K562 (cell line): Measurements from ENCODE around the gene CMSS1. TPM values are rescaled to one million over a fixed set of nuclear protein-coding genes. Genes with fewer than 3 reads are reported as not detected.
A peak's percentile ranks its signal among the peaks of the same experiment; 100 is the strongest.

Experiments used
- ATAC-seq: fragments of 200-7000 bp; cut with Tn5 transposase; 3 replicates; pipeline ENCODE4 v1.9.1; 2020; ENCODE audit warnings: moderate library complexity
- BruUV-seq: library from RNA; stranded (reverse); fragments of 400-500 nt; replicated peaks from 2 replicates; lab custom pipeline; 2021; lab: Mats Ljungman, UMichigan
- CTCF ChIA-PET: fragments of 300-600 bp; formaldehyde crosslinking; extraction: SDS; loops from one replicate; lab custom pipeline; 2021; ENCODE audit warnings: low intra/inter-chr PET ratio; lab: Yijun Ruan, JAX
- POLR2A ChIA-PET: fragments of 300-600, 350-650 bp; sonication (Branson Sonifier 250); formaldehyde crosslinking; extraction: SDS; loops from one replicate; lab custom pipeline; 2021; ENCODE audit warnings: antibody characterized with exemption, inconsistent platforms; lab: Yijun Ruan, JAX
- DNase-seq, 4 experiments: peaks; one replicate each; pipeline versions ENCODE4 v3.0.0 to v3.0.0-alpha.2; 2011 to 2018; ENCODE audit warnings: low spot score in 3 of 4, mixed read lengths in 3 of 4; ENCODE audit errors: extremely low read depth in 1 of 4
- FAIRE-seq: peaks from 2 replicates; lab custom pipeline; 2011; peaks lifted over from hg19 to GRCh38; lab: Jason Lieb, UNC
- H2AFZ ChIP-seq: 2 replicates; pipeline ENCODE4 v1.6.0; 2011; ENCODE audit warnings: low read depth, low read length, control low read depth, inconsistent platforms
- H3K27ac ChIP-seq: fragments of 200-600 bp; 3 replicates; pipeline ENCODE4 v1.8.0; 2011; ENCODE audit warnings: low read depth, mild to moderate bottlenecking, control low read depth, inconsistent platforms, low read length, moderate library complexity, mixed read lengths; ENCODE audit errors: extremely low read depth
- H3K27me3 ChIP-seq, 2 experiments: fragments of 300-600 bp in 1 of 2; 2 replicates in 1 of 2; 3 replicates in 1 of 2; pipeline versions ENCODE4 v1.6.0 to v1.8.0; 2011; ENCODE audit warnings: inconsistent platforms in 2 of 2, low read length in 2 of 2, mild to moderate bottlenecking in 1 of 2, mixed read lengths in 1 of 2, moderate library complexity in 1 of 2; ENCODE audit not compliant: control insufficient read depth in 2 of 2, insufficient read depth in 2 of 2
- H3K36me3 ChIP-seq: fragments of 300-600 bp; 3 replicates; pipeline ENCODE4 v1.8.0; 2011; ENCODE audit warnings: mild to moderate bottlenecking, low read length, inconsistent platforms; ENCODE audit not compliant: control insufficient read depth, insufficient read depth
- H3K4me1 ChIP-seq, 2 experiments: fragments of 200-600 bp in 1 of 2; replicated peaks in 1 of 2; 2 replicates in 1 of 2; 3 replicates in 1 of 2; pipeline versions ENCODE4 v1.5.1 to v1.8.0; 2011; ENCODE audit warnings: inconsistent platforms in 2 of 2, low read length in 2 of 2, mild to moderate bottlenecking in 1 of 2, mixed read lengths in 1 of 2, moderate library complexity in 1 of 2; ENCODE audit not compliant: control insufficient read depth in 2 of 2, insufficient read depth in 2 of 2
- H3K4me2 ChIP-seq: 2 replicates; pipeline ENCODE4 v1.6.1; 2011; ENCODE audit warnings: low read length, control low read depth, inconsistent platforms, mixed read lengths; ENCODE audit not compliant: insufficient read depth
- H3K4me3 ChIP-seq: fragments of 200-600 bp; sonication (generic), shearing (Covaris generic); 2 replicates; pipeline ENCODE4 v1.5.1; 2016; ENCODE audit warnings: control low read depth, inconsistent platforms
- H3K79me2 ChIP-seq: fragments of 200-600 bp; 3 replicates; pipeline ENCODE4 v1.8.0; 2011; ENCODE audit warnings: low read length, inconsistent platforms; ENCODE audit not compliant: control insufficient read depth, insufficient read depth
- H3K9ac ChIP-seq, 2 experiments: 2 replicates each; pipeline versions ENCODE4 v1.6.0 to v1.6.1; 2011; ENCODE audit warnings: low read depth in 2 of 2, low read length in 2 of 2, control low read depth in 1 of 2, inconsistent platforms in 1 of 2, mild to moderate bottlenecking in 1 of 2, mixed read lengths in 1 of 2; ENCODE audit not compliant: insufficient read depth in 1 of 2
- H3K9me1 ChIP-seq: one replicate; pipeline ENCODE4 v1.6.0; 2011; ENCODE audit warnings: inconsistent platforms, mild to moderate bottlenecking, low read length, moderate library complexity; ENCODE audit not compliant: control insufficient read depth, insufficient read depth
- H3K9me3 ChIP-seq: replicated peaks from 2 replicates; pipeline ENCODE4 v1.5.1; 2011; ENCODE audit warnings: low read depth, low read length, inconsistent platforms; ENCODE audit not compliant: control insufficient read depth, insufficient read depth
- H4K20me1 ChIP-seq: replicated peaks from 2 replicates; pipeline ENCODE4 v1.6.1; 2011; ENCODE audit warnings: low read length, inconsistent platforms, mixed read lengths; ENCODE audit not compliant: control insufficient read depth, insufficient read depth
- ZFP1 ChIP-seq: fragments of 450-650 bp; formaldehyde crosslinking; IDR thresholded peaks from 2 replicates; pipeline ENCODE4 v1.4.0; 2020; ENCODE audit warnings: mild to moderate bottlenecking, mixed read lengths
- ZNF263 ChIP-seq: sonication (generic); formaldehyde crosslinking; IDR thresholded peaks from 2 replicates; pipeline ENCODE4 v1.8.0; 2022; ENCODE audit warnings: mild to moderate bottlenecking, missing genetic modification reagents, borderline replicate concordance
- in situ Hi-C: fragments of 300-500 bp; cut with MboI; formaldehyde crosslinking; loops from 4 replicates; pipeline ENCODE4 v1.15.0; 2018; ENCODE audit warnings: inconsistent platforms, mixed read lengths
- intact Hi-C: fragments of 100-400 bp; cut with micrococcal nuclease; formaldehyde crosslinking; loops from 2 replicates; pipeline ENCODE4 v1.14.2; 2022
- polyA plus RNA-seq, 8 experiments: library from polyadenylated mRNA; depleted of rRNA in 4 of 8; stranded (reverse) in 5 of 8; unstranded in 3 of 8; fragments of >200 nt; fragmentation: Nextera tagmentation in 2 of 8; fragmentation: Illumina TruSeq in 1 of 8; extraction: Ambion mirVana in 2 of 8; extraction: Trizol in 1 of 8; gene quantifications; 2 replicates each; pipeline versions ENCODE4 v1.2.1 to v1.2.3, GENCODE V29; 2011 to 2014; ENCODE audit warnings: inconsistent platforms in 1 of 8, missing spikeins in 1 of 8
- total RNA-seq, 7 experiments: library from RNA; depleted of rRNA in 6 of 7; stranded (reverse); fragments of >200 nt in 6 of 7; fragmentation: Illumina TruSeq in 2 of 7; extraction: Trizol in 2 of 7; gene quantifications; 2 replicates each; pipeline versions ENCODE4 v1.2.1 to v1.2.3, GENCODE V29; 2011 to 2021; ENCODE audit warnings: low replicate concordance in 1 of 7
- TF ChIP-seq, protein P1 (sequence below), 2 experiments: fragments of 450-650 bp in 1 of 2; sonication (generic) in 1 of 2; formaldehyde crosslinking in 1 of 2; IDR thresholded peaks; 2 replicates each; pipeline versions ENCODE4 v1.7.1 to v1.9.0; 2016 to 2022; ENCODE audit warnings: inconsistent platforms in 1 of 2, mild to moderate bottlenecking in 1 of 2, missing genetic modification reagents in 1 of 2

Gene CMSS1
- total and polyA plus RNA-seq, 9 of the 15 experiments (the other 6 are each of a cell fraction or from before 2014, with no cell fraction given), result 46.9 to 109 (median 72.3) TPM

DNA sequence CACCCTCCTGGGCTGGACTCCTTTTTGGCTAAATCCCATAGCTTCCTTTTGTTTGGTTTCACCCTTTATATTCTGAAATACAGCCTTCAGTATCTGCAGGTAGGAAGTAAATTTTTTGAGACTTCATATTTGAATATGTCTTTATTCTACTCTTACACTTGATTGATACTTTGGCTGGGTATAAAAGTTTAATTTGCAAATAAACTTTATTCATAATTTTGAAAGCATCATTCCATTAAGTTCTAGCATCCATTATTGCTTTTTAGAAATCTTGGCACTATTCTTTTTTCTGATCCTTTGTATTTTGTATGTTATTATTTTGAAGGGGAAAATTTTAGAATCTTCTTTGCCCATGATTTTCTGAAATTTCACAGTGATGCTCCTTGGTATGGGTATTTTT is 337.9 kb downstream of the CMSS1 start:
- CTCF ChIA-PET, result no interaction called here

More for the DNA sequence above, 337.9 kb downstream of the CMSS1 start:
- no peaks in the 10 kb centered on the region for H3K79me2 ChIP-seq
- no TSS peak for BruUV-seq
- in situ Hi-C loops (no loop called here), intact Hi-C loops (no loop called here)
- TF ChIP-seq, protein P1, sequence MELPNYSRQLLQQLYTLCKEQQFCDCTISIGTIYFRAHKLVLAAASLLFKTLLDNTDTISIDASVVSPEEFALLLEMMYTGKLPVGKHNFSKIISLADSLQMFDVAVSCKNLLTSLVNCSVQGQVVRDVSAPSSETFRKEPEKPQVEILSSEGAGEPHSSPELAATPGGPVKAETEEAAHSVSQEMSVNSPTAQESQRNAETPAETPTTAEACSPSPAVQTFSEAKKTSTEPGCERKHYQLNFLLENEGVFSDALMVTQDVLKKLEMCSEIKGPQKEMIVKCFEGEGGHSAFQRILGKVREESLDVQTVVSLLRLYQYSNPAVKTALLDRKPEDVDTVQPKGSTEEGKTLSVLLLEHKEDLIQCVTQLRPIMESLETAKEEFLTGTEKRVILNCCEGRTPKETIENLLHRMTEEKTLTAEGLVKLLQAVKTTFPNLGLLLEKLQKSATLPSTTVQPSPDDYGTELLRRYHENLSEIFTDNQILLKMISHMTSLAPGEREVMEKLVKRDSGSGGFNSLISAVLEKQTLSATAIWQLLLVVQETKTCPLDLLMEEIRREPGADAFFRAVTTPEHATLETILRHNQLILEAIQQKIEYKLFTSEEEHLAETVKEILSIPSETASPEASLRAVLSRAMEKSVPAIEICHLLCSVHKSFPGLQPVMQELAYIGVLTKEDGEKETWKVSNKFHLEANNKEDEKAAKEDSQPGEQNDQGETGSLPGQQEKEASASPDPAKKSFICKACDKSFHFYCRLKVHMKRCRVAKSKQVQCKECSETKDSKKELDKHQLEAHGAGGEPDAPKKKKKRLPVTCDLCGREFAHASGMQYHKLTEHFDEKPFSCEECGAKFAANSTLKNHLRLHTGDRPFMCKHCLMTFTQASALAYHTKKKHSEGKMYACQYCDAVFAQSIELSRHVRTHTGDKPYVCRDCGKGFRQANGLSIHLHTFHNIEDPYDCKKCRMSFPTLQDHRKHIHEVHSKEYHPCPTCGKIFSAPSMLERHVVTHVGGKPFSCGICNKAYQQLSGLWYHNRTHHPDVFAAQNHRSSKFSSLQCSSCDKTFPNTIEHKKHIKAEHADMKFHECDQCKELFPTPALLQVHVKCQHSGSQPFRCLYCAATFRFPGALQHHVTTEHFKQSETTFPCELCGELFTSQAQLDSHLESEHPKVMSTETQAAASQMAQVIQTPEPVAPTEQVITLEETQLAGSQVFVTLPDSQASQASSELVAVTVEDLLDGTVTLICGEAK (IDR thresholded peaks at IDR 0.05), result peak; percentile 75
- TF ChIP-seq, protein P1 (CRISPR knock-in tag; IDR thresholded peaks at IDR 0.05), result no peak
- TF ChIP-seq ZNF263 (CRISPR knock-in tag) (no peak), ZFP1 (CRISPR knock-in tag) (peak; percentile 93)
- H3K9me3 ChIP-seq, result peaks cover 5% of the 10 kb centered on the region
- no peaks in the 10 kb centered on the region for H4K20me1 ChIP-seq
- ATAC-seq (no peak), FAIRE-seq (no peak), DNase-seq (no peak)
- POLR2A ChIA-PET, result no interaction called here
- H3K27ac ChIP-seq, result no peak overlapping the region
- H3K9me1 ChIP-seq, result no peaks in the 10 kb centered on the region
- no peak overlapping the region for H3K4me3 ChIP-seq
- no peaks in the 10 kb centered on the region for H3K4me1 ChIP-seq
- H3K9ac ChIP-seq, result no peak overlapping the region
- peaks cover 9% of the 10 kb centered on the region; the same call in 2 of the 3 replicates for H3K36me3 ChIP-seq
- no peaks in the 10 kb centered on the region for H3K27me3 ChIP-seq
- no peak overlapping the region for H3K4me2 ChIP-seq
- no peak overlapping the region for H2AFZ ChIP-seq
